Aorta (tissue), 5 donors: Measurements from ENCODE around the gene PRKAG3. TPM values are rescaled to one million over a fixed set of nuclear protein-coding genes. Genes with fewer than 3 reads are reported as not detected.

Experiments used
- ATAC-seq: fragments of 200-7000 bp; cut with Tn5 transposase; one replicate; pipeline ENCODE4 v1.9.1; 2022; ENCODE audit warnings: moderate library complexity; ENCODE audit not compliant: low FRiP score
- DNase-seq, 2 donors: peaks; one replicate each; pipeline ENCODE4 v3.0.0-alpha.2; 2020
- H3K27ac ChIP-seq, 2 donors: one replicate each; pipeline ENCODE4 v1.5.1; 2013; ENCODE audit warnings: low read length in 2 of 2, mild to moderate bottlenecking in 2 of 2, moderate library complexity in 2 of 2, control low read depth in 1 of 2, inconsistent platforms in 1 of 2, low read depth in 1 of 2
- H3K27me3 ChIP-seq, 2 donors: one replicate each; pipeline ENCODE4 v1.6.1; 2013; ENCODE audit warnings: control low read depth in 1 of 2, low read length in 1 of 2, mild to moderate bottlenecking in 1 of 2, moderate library complexity in 1 of 2; ENCODE audit not compliant: insufficient read depth in 2 of 2, control insufficient read depth in 1 of 2
- H3K36me3 ChIP-seq, 2 donors: one replicate each; pipeline ENCODE4 v1.6.1; 2013; ENCODE audit warnings: control low read depth in 1 of 2, low read length in 1 of 2, mild to moderate bottlenecking in 1 of 2; ENCODE audit not compliant: insufficient read depth in 2 of 2, control insufficient read depth in 1 of 2
- H3K4me1 ChIP-seq, 2 donors: one replicate each; pipeline ENCODE4 v1.6.1; 2013; ENCODE audit warnings: low read length in 2 of 2, control low read depth in 1 of 2, mild to moderate bottlenecking in 1 of 2, moderate library complexity in 1 of 2; ENCODE audit not compliant: insufficient read depth in 2 of 2, control insufficient read depth in 1 of 2
- H3K4me3 ChIP-seq, 2 donors: one replicate each; pipeline ENCODE4 v1.5.1; 2013; ENCODE audit warnings: low read length in 2 of 2, control low read depth in 1 of 2, mild to moderate bottlenecking in 1 of 2
- H3K9me3 ChIP-seq: one replicate; pipeline ENCODE4 v1.6.1; 2013; ENCODE audit warnings: mild to moderate bottlenecking, low read length; ENCODE audit not compliant: control insufficient read depth
- WGBS, 2 donors: extraction: QIAGEN DNeasy Blood & Tissue Kit; methylation state at CpG; one replicate each; pipeline ENCODE4 v1.1.7; 2013; 5-methylcytosine and 5-hydroxymethylcytosine counted together
- intact Hi-C, 2 donors: fragments of 100-400 bp; cut with DNase I; formaldehyde crosslinking; loops; one replicate each; pipeline versions ENCODE4 v1.14.2 to v1.15.0; 2022
- long read RNA-seq, 2 donors: library from polyadenylated mRNA; unstranded; transcript quantifications; one replicate each; pipeline ENCODE4 v2.0.0, GENCODE V29; 2020 to 2021
- polyA plus RNA-seq, 2 donors: library from polyadenylated mRNA; stranded (reverse); fragments of 200-250 nt; gene quantifications; one replicate each; pipeline ENCODE4 v1.2.3, GENCODE V29; 2013
- total RNA-seq, 2 donors: library from RNA; stranded (reverse); fragmentation: NEBNext Ultra II Directional; extraction: Animal tissue kit (Norgen Biotek cat#: 25700); gene quantifications; one replicate each; pipeline ENCODE4 v1.2.1, GENCODE V29; 2021
- donor health status: healthy with polysubstance abuse.
- donor health status: Bipolar disorder and iron deficiency.
- donor health status: DM: no; HTN: no; CAD: no.
- donor health status: DM: no; HTN: no; CAD: no.
- donor health status: DM: yes; HTN: yes; CAD: no.

PRKAG3 gene
- total RNA-seq, result 1 to 10 TPM in 1 of 2 donors, under 1 TPM in 1; 0.19 to 1.0 TPM
- polyA plus RNA-seq, result under 1 TPM; 0.13 to 0.20 TPM
- long read RNA-seq, donor 1, result 0 reads
- long read RNA-seq, donor 2, partial matches to known transcripts, result 1 of 2 reads
- long read RNA-seq, donor 2, other reads (novel, unspliced or antisense), result 1 of 2 reads

DNA sequence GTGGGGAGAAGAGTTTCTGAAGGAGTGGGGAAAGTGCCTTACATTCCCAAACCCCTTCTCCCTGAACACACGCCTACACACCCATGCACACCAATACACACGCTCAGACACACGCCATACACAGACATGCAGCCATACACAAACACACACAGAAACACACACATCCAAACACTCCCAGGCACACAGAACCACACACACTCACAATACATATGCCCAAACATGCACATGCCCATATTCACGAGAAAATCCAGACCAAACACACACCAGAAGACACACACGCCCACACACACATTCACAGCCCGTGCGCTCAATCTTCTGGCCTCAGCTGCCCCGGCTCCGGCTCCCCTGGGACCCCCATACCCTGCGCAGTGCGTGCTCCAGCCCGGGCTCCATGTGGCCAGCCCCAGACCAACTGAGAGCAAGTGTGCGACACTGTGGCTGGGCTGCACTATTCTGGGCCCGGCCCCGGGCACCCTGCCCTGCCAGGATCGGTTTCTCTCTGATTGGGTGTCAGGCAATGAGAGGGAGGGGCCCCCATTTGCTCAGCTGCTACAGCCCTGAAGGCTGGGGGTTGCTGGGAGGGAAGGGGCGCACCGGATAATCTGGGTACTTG, at the start of gene PRKAG3:
PRKAG3 (minus strand) TSS at position 426 of the 613 bp plus-strand sequence.
- Histone ChIP-seq H3K27me3 (no peaks in the 10 kb centered on the region), H3K9me3 (no peaks in the 10 kb centered on the region), H3K4me3 (no peak within 1 kb of the TSS), H3K4me1 (peaks cover 4 to 5% of the 10 kb centered on the region in 2 donors), H3K27ac (peak within 1 kb of the TSS; percentile 68 to 86), H3K36me3 (no peaks in the 10 kb centered on the region)
- WGBS, 2 donors, result 17 to 19% methylated on average over 17 to 18 of the region's 18 CpGs
- DNase-seq (peak; percentile 82 to 88), ATAC-seq (peak; percentile 79)
- intact Hi-C loops, result loop anchor here in 1 of 2 donors (5.0 to 10.0 kb wide), 2 partner anchors 47 to 114 kb away; partner anchors contain the start of gene CYP27A1

DNA sequence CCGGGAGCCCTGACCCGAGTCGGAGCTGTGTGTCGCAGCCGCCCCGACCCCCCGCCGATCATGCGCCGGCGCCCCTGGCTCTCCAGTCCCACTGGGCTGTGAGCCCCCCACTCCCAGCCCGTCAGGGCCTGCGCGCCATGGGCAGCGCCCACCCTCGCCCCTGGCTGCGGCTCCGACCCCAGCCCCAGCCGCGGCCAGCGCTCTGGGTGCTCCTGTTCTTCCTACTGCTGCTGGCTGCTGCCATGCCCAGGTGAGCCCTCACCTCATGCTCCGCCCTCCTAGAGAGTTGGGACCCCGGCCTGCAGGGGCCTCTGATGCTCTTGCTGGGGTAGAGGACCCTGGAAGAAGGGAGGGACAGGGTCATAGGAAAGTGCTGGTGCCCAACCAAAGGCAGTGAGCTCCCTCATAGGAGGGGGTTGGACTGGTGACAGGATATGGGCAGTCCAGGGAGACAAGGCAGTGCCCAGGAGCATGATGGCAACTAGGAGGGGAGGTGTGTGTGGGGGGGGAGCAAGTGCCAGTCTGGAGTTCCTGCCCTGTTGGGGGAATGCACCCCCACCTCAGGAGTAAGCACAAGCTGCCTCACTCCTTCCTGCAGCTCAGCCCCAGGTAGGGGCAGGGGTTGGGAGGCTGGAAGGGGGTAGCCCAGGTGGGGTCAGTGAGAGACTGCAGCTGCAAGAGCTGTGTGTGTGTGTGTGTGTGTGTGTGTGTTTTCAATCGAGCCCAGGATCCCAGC, 49.4 kb upstream of the PRKAG3 start:
- H3K4me1 ChIP-seq, result no peaks in the 10 kb centered on the region
- H3K4me3 ChIP-seq, result no peak overlapping the region
- intact Hi-C loops, result no loop called here
- no peaks in the 10 kb centered on the region for H3K27me3 ChIP-seq
- H3K27ac ChIP-seq, result no peak overlapping the region
- WGBS, 2 donors, result 9 to 16% methylated on average over 14 to 24 of the region's 24 CpGs
- H3K36me3 ChIP-seq, result no peaks in the 10 kb centered on the region
- ATAC-seq (no peak), DNase-seq (peak; percentile 37 to 44)
- H3K9me3 ChIP-seq, result no peaks in the 10 kb centered on the region

DNA sequence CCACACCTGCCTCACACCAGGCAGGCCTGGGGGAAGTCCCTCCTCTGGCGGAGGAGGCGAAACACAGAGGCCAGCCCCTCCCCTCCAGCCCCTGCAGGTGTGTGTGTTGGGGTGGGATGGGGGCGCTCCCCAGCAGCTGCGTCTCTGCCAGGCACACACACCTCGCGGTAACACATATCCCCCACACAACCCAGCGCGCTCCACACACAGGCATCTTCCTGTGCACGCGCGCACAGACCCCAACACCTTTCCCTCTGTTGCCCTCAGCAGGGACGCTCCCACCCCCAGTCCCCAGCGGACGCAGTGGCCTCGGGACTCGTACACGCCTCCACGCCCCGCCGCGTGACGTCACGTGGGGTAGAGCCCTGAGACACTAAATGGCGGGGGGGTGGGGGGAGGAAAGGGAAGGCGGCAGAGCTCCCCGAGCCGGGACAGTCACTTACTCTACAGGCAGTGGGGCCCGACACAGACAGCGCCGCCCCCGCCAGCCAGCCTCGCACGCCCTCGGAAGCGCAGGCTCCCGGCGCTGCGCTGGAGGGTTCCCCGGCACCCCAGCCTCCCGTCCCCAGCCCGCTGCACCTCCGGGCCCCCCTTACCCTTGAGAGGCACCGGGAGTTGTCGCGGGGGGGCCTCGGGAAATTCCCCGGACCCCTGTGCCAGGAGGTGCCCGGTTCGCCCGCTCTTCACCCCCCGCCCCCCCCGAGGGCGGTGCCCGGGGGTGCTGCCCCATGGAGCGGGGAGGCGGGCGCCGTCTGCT, 48.7 kb upstream of the PRKAG3 start, which contains the start of gene WNT10A:
WNT10A (plus strand) TSS at position 751 of the 757 bp plus-strand sequence. CDS start 144 bp downstream, outside the sequence.
- Histone ChIP-seq H3K36me3 (no peaks in the 10 kb centered on the region), H3K27ac (no peak within 1 kb of the TSS), H3K4me3 (no peak within 1 kb of the TSS), H3K9me3 (no peaks in the 10 kb centered on the region), H3K4me1 (no peaks in the 10 kb centered on the region), H3K27me3 (no peaks in the 10 kb centered on the region)
- intact Hi-C loops, result no loop called here
- WGBS, 2 donors, result 1 to 2% methylated on average over 48 to 58 of the region's 58 CpGs
- no peak for ATAC-seq
- DNase-seq, result peak; percentile 65 to 78

DNA sequence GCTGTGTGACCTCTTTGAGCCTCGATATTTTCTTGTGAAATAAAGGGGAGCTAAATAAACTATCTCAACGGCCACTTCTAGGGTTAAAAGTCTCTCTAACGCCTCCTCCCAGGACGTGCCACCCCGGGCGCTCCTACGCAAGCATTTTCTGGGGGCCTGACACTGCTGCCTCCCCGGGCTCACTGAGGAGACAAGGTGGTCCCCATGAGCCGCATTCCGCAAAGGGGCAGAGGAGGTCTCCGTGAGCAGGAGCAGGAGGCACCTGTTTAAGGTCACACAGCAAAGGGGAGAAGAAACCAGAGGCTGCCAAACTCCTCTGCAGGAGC, 48.1 kb upstream of the PRKAG3 start:
- Histone ChIP-seq H3K36me3 (no peaks in the 10 kb centered on the region), H3K4me3 (no peak overlapping the region), H3K27me3 (no peaks in the 10 kb centered on the region), H3K9me3 (no peaks in the 10 kb centered on the region), H3K27ac (no peak overlapping the region), H3K4me1 (no peaks in the 10 kb centered on the region)
- WGBS, 2 donors, result 13 to 14% methylated on average over 11 of the region's 11 CpGs
- DNase-seq, result peak; percentile 41 to 69
- intact Hi-C loops, result no loop called here
- ATAC-seq, result no peak

DNA sequence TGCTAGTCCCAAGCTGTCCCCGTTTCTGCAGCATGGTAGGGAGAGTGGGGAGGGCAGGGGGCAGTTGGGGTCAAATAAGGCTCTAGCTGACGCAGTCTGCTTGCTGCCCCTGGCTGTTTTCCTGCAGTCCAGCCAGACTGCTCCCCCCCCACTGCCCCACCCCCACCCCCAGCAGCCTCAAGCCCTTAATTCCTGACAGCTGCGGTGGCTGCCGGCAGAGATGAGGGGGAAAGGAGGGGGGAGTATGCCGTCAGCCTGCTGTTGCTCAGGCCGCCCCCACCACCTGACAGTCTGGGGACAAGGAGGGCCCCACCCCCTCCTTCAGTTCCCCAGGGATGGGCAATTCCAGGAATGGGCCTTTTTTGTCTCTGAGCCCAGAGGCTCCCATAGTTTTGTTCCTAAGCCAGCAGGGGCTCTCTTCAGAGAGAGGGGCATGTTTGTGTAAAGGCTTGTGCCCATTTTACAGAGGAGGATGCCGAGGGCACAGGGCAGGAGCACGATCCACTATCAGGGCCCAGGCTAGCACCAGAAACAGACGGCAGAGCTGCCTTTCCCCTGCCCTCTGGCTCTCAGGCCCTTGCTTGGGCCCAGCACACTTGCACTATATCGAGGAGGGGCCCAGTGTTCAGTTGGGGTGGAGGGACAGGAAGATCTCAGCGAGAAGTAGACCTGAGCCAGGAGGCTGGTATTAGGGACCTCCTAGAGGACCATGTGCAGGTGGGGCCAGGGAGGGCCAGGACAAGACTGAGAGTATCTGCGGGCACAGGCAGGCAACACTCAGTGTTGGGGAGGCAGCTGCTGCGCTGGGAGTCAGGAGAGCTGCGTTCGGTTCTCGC, 47.5 kb upstream of the PRKAG3 start:
- WGBS, 2 donors, result 35 to 47% methylated on average over 14 to 16 of the region's 16 CpGs
- ATAC-seq (no peak), DNase-seq (peak; percentile 26 to 56)
- intact Hi-C loops, result no loop called here
- H3K4me1 ChIP-seq, result no peaks in the 10 kb centered on the region
- no peaks in the 10 kb centered on the region for H3K27me3 ChIP-seq
- no peaks in the 10 kb centered on the region for H3K36me3 ChIP-seq
- no peak overlapping the region for H3K4me3 ChIP-seq
- H3K9me3 ChIP-seq, result no peaks in the 10 kb centered on the region
- no peak overlapping the region for H3K27ac ChIP-seq

DNA sequence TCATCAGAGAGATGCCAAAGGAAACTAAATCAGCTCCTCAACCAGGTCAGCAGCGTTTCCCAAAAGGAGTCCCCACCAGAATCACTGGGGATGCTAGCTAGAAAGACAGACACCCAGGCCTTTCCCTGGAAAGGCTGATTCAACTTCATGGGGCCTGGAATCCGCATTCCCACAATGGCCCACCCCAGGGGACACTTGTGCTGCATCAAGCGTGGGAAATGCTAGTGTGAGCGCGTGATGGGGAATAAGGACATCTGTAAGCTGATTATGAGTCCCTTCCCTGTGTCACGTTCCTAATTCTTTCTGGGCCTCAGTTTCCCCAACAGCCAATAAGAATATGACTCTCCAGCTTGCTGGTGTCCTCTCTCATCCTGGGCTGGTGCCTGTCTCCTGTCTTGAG, 46.9 kb upstream of the PRKAG3 start:
- no peaks in the 10 kb centered on the region for H3K9me3 ChIP-seq
- no peaks in the 10 kb centered on the region for H3K4me1 ChIP-seq
- H3K4me3 ChIP-seq, result no peak overlapping the region
- WGBS, 2 donors, result 70 to 73% methylated on average over 6 of the region's 6 CpGs
- H3K36me3 ChIP-seq, result no peaks in the 10 kb centered on the region
- DNase-seq (peak; percentile 7 to 19), ATAC-seq (no peak)
- intact Hi-C loops, result no loop called here
- H3K27me3 ChIP-seq, result no peaks in the 10 kb centered on the region
- no peak overlapping the region for H3K27ac ChIP-seq

DNA sequence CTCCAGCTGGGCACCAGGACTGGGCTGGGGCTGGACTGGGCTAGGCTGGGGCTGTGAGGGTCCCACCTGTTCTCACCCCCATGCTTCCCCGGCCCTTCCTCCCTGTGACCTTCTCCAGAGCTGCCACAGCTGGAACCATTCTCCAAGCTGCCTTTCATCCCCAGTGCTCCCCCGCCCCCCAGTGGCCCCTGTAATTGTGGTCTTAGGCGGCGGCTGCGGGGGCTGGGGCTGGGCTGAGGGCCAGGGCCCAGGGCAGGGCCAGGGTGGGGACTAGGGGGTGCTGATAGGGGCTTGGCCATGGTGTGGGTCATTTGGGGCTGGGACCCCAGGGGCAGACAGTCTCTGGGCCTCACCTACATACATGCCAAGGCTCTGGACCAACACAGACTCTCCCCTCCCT, 46.3 kb upstream of the PRKAG3 start:
- H3K27me3 ChIP-seq, result no peaks in the 10 kb centered on the region
- H3K9me3 ChIP-seq, result no peaks in the 10 kb centered on the region
- H3K4me1 ChIP-seq, result no peaks in the 10 kb centered on the region
- intact Hi-C loops, result loop anchor here in 1 of 2 donors (2.0 kb wide), 1 partner anchor 21 kb away; no protein-coding TSS in a partner anchor
- DNase-seq (peak; percentile 28 to 54), ATAC-seq (no peak)
- H3K36me3 ChIP-seq, result no peaks in the 10 kb centered on the region
- H3K27ac ChIP-seq, result no peak overlapping the region
- H3K4me3 ChIP-seq, result no peak overlapping the region
- WGBS, 2 donors, result 51 to 52% methylated on average over 5 of the region's 5 CpGs

DNA sequence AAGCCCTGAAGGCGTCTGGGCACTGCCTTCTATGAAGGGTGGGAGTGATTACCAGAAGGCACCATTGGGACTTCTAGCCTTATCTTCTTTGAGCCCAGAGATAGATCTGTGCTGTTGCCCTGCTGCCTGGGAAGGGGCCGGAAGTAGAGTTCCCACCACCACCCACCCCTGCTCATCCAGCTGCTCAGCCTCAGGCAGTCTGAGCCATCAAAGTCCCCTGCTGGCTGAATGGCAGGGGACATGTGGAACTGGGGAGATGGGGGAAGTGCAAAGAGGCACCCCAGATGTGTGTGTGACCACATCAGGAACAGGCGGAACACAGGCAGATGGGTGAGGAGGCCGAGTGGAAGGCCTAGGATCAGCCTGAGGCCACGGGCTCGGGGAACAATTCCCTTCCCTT, 45.7 kb upstream of the PRKAG3 start:
- Histone ChIP-seq H3K36me3 (no peaks in the 10 kb centered on the region), H3K4me1 (no peaks in the 10 kb centered on the region), H3K4me3 (no peak overlapping the region), H3K27ac (no peak overlapping the region), H3K9me3 (no peaks in the 10 kb centered on the region), H3K27me3 (no peaks in the 10 kb centered on the region)
- peak in 1 of 2 donors; percentile 2 for DNase-seq
- WGBS, 2 donors, result 82 to 88% methylated on average over 6 of the region's 6 CpGs
- intact Hi-C loops, result loop anchor here in 1 of 2 donors (2.0 kb wide), 1 partner anchor 21 kb away; no protein-coding TSS in a partner anchor
- ATAC-seq, result no peak
